ENCODE results near the gene DIPK1A.
"Not testable (repeated sequence)": the region's sequence is repeated elsewhere in the genome, so short reads cannot be mapped to it uniquely, and the experiment has no call there.

Gene DIPK1A

DNA sequence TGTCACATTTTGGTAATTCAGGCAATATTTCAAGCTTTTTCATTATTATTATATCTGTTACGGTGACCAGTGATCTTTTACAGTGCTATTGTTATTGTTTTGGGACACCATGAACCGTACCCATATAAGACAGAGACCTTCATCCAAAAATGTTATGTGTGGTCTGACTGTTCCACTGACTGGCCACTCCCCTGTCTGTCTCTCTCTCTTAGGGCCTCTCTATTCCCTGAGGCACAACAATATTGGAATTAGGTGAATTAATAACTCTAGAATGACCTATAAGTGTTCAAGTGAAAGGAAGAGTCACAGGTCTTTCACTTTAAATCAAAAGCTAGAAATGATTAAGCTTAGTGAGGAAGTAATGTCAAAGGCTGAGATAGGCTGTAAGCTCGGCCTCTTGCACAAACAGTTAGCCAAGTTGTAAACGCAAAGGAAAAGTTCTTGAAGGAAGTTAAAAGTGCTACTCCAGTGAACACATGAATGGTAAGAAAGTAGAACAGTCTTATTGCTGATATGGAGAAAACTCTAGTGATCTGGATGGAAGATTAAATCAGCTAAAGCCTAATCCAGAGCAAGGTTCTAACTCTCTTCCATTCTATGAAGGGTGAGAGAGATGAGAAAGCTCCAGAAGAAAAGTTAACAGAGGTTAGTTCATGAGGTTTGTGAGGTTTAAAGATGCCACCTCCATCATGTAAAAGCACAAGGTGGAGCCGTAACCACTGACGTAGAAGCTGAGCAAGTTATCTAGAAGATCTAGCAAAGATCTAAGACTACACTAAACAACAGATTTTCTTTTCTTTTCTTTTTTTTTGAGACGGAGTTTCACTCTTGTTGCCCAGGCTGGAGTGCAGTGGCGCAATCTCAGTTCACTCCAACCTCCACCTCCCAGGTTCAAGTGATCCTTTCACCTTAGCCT is 19.7 kb upstream of the DIPK1A start:
- DNase-seq (ENCODE audit: low read depth in 2 of 2) = peak in 1 of 2 donors; percentile 25

DNA sequence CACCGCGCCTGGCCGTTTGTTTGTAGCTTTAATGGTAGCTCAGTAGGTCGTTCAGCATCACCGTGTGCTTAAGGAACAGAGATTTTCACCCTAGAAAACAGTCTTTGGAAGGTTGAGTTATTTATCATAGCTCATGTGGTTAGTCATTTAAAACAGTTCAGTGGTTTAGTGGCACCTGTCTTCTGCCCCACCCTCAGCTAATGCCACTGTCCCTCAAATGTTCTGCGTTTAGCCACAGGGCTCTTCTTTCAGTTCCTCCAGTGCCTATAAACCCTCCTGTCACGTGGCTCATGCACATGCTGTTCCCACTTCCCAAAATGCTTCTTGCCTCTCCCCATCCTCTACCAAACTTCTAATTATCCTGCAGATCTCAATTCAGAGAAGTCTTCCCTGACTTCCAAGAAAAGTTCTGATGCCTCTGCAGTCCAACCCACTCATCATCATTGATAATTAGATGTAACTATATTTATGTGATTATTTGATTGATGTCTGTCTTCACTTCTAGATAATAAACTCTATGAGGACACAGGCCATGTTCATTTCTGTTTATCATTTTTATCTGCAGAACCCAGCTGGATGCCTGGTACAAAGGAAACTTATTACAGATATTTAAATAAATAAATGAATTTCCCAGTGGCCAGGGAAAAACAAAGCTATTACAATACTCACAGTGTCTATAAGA is 14.4 kb upstream of the DIPK1A start:
- DNase-seq (ENCODE audit: low read depth in 2 of 2) = no peak

DNA sequence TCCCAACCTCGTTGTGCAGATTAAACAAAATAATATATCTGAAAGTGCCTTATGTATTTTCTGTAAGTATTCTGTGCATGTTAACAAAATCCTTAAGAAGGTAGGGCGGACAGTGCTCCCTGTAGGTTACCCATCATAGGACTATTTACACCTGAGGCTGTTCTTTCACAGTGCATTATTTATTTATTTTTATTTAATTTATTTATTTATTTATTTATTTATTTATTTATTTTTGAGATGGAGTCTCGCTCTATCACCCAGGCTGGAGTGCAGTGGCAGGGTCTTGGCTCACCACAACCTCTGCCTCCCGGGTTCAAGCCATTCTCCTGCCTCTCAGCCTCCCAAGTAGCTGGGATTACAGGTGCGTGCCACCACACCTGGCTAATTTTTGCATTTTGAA is 12.8 kb upstream of the DIPK1A start:
- not testable (repeated sequence) for DNase-seq (ENCODE audit: low read depth in 2 of 2)

DNA sequence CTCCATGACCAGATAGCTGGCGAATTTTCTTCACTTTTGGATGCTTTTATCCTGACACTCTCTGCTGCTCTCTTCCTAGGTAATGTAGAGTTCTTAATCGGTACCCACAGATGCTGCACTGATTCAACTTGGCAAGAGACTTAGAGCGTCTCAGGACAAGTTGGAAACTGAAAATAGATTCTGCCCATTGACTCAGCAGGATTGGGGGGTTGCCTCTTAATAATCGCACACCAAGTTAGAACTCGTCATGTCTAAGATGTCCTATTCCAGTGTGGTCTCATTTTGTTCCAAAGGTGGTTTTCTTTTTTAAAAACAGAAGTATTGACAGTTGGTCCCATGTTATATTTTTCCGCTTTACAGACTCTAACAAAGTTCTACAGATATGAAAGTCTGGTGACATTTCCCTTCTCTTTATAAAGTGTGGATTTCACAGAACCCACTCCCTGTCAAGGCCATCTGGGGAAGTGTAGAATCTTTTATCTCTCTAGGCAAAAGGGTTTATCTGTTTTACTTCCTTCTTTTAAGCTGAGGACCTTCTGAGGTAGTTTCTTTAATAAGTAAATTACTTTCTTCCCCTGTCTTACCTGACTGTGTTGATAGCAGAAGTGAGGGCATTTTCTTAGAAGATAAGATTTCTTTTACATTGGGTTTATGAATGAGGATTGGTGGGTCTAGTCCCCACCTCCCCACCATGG is 12.1 kb upstream of the DIPK1A start:
- DNase-seq (ENCODE audit: low read depth in 2 of 2) = no peak

DNA sequence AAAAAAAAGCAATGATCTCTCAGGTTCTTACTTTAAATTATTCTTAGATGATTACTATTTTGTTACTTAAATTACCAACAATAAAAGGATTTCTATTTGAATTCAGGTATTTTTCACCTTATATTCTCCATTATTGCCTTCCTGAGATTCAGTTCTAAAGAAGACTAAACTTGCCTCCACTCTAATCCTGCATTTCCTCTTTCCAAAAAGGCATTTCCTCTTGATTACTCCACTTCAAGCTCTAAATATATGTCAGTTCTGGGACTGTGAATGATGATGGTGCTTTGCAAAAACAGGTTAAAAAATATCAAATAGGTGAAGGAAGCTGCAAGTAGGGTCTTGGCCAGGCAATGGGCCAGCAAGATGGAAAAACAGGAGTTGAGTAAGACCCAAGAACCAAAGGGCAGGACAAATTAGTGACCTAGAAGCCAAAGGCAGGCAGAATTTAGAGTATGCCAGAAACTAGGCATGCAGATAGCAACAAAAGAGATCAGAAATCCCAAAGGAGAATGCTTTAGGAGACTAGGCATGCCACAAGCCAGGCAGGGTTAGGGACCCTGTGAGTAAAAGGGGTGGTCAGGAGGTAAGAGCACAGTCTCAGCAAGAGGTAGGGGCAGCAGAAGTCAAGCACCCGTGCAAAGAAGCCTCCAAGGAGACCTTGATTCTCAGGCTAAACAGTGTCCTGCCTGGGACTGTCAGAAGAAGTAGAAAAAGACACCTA is 11.3 kb upstream of the DIPK1A start:
- no peak for DNase-seq (ENCODE audit: low read depth in 2 of 2)

DNA sequence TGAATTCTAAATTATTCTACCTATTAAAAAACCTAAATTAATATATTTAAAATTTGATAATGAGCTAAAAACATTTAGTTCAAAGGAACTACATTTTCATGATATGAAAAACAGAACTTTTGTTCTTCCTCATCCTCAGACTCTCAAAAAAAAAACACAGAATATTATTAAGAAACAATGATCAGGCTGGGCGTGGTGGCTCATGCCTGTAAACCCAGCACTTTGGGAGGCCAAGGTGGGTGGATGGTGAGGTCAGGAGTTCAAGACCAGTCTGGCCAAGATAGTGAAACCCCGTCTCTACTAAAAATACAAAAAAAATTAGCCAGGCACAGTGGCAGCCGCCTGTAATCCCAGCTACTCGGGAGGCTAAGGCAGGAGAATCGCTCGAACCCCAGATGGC is 10.7 kb upstream of the DIPK1A start:
- not testable (repeated sequence) for DNase-seq (ENCODE audit: low read depth in 2 of 2)

DNA sequence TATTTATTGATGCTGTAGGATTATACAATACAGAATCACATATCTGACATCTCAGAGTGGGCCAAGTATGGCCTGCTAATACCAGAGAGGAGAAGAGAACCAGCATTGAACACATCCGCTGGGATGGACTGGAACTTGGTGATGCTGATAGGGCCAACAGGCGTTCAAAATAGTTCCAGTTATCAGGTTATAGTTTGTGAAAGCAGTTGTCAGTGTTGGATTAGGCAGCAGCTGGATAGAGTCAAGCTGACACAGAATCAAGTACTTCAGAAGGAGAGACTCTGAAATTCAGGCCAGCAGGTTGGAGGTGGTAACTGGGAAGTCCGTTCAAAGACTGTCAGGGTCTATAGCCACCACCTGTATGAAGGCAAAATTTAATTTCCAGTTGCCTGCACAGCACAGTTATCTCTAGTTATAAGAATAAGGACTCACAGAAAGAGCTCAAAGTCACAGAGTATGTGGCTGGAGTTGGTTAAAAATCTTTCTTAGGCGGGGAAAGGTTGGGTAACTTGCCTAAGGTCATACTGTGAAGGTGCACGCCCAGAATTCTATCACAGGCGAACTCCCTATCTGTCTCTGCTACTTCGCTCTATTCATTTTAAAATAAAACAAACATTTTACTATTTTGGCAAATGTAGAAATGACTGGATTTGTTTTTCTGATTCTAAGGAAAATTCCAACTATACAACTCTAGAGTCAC is 9.9 kb upstream of the DIPK1A start:
- no peak for DNase-seq (ENCODE audit: low read depth in 2 of 2)

DNA sequence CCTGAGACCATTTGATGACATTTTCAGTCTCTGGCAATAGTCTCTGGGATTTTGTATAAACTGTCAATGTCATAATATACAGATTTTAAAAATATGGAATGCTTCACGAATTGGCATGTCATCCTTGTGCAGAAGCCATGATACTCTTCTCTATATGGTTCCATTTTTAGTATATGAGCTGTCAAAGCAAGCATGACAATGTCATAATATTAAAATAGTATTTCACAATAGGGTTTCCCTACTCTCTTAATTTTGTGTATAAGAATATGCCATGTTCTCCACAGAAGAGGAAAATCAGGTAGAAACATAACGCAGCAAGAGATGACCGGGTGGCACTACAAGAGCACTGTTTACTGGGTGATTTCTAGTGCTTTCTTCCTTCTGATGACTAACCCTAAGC is 8.3 kb upstream of the DIPK1A start:
- no peak for DNase-seq (ENCODE audit: low read depth in 2 of 2)

DNA sequence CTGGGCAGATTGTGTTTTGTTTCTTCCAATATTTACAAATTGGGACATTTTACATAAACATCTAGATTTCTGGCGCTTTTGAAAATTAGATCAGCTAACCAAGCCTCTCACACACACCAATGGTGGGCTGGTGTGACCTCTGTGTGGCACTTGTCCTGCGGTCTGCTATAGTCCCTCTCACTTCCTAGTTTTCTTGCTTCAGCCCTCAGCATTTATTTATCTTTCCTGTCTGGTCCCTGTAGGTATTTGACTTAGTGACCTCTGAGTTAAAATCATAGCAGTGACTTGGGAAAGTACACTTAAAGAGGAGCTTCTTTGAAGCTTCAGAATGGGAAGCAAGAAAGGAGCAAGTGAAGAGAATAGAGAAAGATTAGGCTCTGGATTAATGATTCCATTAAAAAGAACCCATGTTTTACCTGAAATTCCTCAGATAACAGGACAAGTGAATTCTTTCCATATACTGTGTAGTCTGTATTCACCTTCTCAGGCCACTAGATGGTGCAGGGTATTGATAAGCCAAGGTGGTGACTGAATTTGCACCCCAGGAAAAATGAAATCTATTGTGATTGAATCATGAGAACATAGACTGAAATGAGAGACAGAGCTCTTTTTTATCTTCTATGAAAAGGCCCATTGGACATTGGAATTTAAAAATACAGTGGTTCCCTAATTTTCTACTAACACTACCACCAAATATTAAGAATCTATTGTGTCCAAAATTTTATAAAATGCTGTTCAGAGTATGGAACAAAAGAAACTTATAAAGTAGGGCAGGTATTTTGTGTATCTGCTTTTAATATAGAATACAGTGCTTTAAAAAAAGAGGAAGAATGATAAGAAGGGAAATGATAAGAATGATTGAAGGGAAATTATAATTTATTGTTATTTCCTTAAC is 7.1 kb upstream of the DIPK1A start:
- no peak for DNase-seq (ENCODE audit: low read depth in 2 of 2)

DNA sequence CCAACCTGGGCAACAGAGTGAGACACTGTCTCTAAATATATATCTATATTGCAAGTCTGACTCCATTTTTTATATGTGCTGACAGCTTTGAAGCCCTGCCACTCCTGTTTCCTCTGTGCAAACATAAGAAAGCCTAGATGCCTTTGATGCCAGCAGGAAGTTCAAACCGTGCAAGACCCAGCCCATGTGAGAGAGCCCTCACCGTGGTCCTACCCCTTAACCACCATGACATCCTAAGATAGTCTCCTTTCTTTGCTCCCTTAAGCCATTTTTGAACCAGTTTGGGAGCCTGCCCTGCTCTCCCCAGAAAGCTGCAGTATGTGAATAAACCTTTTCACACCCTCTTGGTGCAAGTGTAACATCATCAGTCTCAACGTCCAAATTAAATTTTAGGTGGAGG is 3.7 kb upstream of the DIPK1A start:
- no peak for DNase-seq (ENCODE audit: low read depth in 2 of 2)

DNA sequence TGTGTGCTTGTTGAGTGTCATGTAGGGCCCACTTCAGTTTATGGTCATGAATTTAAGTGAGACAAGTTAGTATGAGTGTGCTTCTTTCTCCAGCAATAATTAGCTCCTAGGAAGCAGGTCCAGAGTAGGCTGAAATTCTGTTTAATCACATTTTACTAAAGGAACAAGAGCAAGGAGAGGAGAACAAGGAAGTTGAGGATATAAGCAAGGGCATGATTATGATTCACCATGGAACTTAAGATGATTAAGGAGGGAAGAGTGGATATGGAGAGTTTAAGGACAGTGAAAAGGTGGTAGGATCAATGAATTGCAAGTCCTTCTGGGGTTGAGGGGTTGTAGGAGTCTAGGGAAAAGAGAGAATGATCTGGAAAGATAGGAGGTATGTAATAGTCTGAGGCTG is 3.1 kb upstream of the DIPK1A start:
- DNase-seq (ENCODE audit: low read depth in 2 of 2) = no peak

DNA sequence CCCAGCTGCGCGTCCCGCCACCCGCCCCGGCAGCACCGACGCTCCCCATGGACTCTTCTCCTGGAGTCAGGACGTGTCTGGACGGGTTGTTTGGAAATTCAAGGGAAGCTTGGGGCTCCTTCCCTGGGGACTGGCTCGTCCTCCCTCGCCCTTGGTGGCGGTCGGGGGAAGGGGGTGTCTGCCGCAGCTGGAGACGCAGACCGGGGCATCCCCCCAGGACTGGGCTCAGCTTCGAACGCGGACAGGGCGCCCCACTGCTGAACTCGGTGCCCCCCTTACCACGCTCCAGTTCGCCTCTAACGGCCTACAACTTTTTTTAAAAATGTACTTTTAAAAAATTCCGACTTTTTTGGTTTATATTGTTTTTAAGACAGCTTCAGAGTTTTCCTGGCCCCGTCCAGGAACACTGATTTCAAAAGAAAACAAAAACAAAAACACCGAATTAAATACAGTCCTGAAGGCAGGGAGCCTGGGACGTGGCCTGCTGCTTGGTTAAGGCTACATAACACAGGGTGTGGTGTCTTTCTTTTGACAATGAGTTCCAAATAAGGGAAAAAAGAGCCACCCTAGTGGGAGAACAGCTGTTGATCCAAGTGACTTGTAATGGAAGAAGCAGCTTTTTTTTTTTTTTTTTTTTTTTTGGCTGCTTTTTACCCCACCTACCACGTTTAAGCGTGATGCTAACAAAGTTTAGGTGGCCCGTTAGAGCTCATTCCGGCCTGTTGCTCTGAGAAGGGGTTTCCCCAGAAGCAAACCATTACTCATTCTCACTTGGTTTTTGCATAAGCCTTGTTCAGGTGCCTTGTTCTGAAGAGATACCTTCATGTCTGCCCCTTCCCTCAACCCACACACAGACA is 862 bp upstream of the DIPK1A start:
- DNase-seq (ENCODE audit: low read depth in 2 of 2) = peak; percentile 56 to 71

DNA sequence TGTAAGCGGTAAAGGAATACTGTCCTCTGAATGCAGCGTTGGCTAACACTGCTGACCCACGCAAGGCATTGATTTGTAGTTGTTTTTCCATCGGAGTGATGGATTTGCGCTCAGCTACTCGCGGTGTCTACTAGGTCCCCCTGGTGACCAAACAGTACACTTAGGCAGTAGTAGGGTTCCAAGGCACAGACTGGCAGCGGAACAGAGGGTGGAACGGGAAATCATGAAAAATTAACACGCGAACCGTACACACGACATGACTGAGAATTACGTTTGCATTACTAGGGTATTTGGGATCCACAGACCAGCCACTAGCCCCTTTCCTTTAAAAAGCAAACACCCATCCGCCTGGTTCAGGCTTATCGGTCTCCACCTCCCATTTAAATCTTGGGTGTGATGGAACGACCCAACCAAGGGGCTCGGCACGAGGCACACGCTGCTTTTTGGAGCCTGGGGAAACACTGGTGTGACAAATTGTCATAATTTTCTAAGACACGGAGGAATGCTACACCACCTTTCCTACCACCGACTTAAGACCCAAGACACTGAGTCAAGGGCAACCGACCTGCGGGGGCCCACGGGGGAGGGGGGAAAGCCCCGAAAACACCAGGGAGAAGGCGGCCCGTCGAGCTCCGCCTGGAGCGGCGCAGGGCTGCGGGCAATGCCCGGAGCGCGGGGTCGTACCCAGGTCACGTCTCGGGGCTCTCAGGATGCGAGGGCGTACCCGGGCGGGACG is 699 bp downstream of the DIPK1A start:
- DNase-seq (ENCODE audit: low read depth in 2 of 2) = peak; percentile 48 to 66

DNA sequence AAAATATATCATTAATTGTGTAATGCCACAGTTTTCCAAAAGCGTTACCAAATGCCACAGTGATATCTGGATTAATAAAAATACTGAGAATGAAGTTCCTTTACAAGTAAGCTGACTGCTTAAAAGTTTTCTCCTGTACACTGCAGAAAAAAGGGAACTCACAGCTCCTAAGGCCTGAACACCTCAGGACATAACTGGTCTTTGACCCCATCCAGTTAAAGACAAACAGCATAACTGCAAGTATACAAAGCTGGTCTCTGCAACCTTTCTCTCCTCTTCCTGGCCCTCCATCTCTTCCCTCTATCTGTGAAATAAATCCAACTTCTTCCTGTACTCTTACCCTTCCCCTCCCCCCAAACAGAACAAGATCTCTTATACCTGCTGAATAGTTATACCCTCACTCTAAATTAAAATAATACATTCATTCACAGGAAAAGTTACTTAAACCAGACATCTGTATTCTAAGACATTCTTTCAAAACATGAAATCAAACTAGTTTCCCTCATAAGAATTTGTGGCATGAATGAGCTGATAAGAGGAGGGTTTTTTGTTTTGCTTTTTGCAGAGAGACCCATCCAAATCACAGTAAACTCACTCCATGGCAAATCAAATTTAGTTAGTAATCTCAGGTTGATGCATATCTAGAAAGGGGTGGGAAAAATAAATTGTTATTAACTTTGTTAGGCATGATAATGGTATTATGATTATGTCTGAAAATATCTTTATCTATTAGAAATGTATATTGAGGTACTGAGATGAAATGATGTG is 2.9 kb downstream of the DIPK1A start:
- no peak for DNase-seq (ENCODE audit: low read depth in 2 of 2)

DNA sequence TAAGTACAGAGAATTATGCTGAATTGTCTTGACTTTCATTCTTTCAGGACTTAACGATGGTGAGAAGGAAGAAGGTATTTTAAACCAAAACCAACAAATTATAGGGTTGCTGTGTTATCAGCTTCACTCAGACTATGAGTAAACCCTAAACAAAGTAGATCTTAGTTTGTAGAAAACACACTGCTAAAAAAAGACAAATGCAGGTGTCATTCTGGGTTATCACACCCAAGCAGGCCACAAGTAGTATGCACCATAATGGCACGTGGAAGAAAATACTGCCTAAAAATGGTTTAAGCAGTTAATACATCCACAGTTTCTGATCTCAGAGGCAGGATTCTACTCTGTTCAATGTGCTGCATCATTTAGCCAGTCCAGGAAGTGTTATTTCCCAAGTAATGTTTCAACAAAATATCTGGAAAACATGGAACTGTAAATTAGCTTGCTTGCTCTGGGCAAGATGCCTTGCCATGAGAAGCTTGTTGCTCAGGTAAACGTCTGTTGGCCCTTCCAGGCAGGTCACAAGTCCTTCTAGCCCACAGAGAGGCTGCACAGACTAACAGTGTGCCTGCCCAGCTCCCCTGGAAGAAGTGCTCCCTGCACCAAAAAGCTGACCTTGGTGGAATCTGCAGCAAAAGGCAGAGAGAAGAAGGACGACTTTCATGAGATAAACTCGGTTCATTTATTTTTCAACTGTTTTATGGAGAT is 4.1 kb downstream of the DIPK1A start:
- no peak for DNase-seq (ENCODE audit: low read depth in 2 of 2)

DNA sequence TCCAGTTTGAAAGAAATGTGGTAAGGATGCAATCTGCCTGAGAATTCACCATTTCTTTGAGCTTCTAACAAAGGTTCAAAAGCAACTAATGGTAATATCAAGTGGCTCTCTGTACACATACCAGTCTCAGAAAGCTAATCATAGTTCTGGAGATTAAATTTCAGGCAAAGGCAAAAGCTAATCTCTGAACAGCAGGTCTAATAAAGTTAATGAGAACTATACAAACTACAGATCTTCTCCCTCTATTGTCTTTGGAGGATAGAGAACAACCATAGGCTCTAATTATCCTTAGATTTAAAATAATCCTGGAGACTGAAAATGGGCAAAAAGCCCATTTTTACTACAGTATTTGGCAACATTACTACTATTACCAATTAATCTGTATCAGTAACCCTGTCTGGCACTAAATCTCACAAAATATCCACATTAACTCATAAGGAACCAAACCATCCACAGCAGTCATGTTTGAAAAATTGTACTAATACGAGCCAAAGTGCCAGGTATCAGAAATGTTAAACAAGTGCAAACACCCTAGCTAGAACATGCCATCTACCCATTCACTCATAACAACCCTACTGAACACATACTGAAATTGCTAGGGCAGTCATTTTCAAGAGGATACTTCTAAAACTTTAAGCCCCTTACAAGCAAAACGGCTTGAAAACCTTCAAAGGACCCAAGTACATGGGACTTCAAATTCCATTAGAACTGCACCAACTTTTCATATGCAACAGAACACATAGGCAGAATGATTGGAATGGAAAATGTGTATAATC is 4.8 kb downstream of the DIPK1A start:
- DNase-seq (ENCODE audit: low read depth in 2 of 2) = no peak
